Measurements from ENCODE around the gene DGKD.
"Not testable (repeated sequence)": the region's sequence is repeated elsewhere in the genome, so short reads cannot be mapped to it uniquely, and the experiment has no call there.

The DGKD gene

GRCh38 chr2:233360771-233361176, 6.5 kb downstream of the DGKD start:
- DNase-seq (ENCODE audit: low spot score), result no peak

GRCh38 chr2:233361297-233361696, 7.0 kb downstream of the DGKD start:
- no peak for DNase-seq (ENCODE audit: low spot score)

- DNase-seq (ENCODE audit: low spot score), result no peak
Observed at GRCh38 chr2:233362742-233363141, 8.4 kb downstream of the DGKD start.

DNA sequence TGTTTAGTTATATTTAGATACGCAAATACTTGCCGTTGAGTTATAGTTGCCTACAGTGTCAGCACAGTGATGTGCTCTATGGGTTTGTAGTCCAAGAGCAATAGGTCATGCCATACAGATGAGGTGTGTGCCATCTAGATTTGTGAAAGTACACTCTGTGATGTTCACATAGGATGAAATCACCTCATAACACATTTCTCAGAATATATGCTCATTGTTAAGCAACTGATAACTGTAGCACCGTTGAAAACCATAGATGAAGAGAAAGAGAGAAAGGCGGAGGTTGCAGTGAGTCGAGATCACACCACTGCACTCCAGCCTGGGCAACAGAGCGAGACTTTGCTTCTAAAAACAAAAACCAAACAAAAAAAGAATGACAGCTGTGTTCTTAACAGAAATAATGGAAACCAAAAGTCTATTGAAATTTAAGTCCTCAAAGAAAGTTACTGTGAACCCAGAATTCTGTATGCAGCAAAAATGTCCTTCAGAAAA, 9.5 kb downstream of the DGKD start:
- DNase-seq (ENCODE audit: low spot score), result no peak

GRCh38 chr2:233365861-233366520, 11.7 kb downstream of the DGKD start:
- no peak for DNase-seq (ENCODE audit: low spot score)

GRCh38 chr2:233367586-233367985, 13.3 kb downstream of the DGKD start:
- no peak for DNase-seq (ENCODE audit: low spot score)

- DNase-seq (ENCODE audit: low spot score), result no peak
Observed at GRCh38 chr2:233368756-233369155, 14.5 kb downstream of the DGKD start.

DNA sequence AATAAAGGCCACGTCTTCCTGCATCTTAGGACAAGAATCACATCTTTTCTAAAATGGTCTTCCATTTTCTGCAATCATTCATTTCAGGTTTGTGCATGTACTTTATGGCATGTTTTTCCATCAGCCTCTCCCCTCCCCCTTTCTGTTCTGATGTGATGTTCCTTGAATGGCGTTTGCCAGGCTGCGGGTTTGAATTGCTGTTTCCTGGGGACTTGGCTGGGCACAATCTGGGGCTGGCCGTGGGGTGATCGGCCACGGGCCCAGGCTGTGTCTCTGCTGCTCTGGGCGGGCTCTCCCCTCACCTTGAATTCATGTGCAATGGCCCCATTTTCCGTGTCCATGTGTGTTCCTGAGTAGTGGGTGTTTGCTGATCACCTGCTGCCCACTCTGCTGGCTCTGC, 15.2 kb downstream of the DGKD start:
- no peak for DNase-seq (ENCODE audit: low spot score)

DNA sequence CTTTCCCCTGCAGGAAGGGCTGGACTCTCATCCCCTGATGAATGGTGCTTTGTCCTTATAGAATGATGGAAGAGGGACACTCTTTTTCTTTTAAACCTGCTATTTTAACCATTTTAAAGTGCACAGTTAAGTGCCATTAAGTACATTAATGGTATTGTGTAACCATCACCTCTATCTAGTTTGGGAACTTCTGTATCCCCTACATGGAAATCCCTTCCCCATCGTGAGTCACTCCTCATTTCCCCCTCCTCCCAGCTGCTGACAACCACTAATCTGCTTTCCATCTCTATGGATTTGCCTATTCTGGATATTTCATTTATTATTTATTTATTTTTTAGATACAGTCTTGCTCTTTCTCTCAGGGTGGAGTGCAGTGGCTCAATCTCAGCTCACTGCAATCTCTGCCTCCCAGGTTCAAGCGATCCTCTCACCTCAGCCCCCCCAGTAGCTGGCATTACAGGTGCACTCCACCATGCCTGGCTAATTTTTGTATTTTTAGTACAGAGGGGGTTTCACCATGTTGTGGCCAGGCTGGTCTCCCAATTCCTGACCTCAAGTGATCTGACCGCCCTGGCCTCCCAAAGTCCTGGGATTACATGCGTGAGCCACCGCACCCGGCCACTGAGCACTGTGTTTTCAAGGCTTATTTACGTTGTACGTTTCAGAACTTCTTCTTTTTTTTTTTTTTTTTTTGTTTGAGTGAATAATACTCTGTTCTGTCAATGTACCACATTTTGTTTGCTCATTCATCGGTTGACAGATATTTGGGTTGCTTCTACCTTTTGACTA, 15.8 kb downstream of the DGKD start:
- DNase-seq (ENCODE audit: low spot score), result no peak

DNA sequence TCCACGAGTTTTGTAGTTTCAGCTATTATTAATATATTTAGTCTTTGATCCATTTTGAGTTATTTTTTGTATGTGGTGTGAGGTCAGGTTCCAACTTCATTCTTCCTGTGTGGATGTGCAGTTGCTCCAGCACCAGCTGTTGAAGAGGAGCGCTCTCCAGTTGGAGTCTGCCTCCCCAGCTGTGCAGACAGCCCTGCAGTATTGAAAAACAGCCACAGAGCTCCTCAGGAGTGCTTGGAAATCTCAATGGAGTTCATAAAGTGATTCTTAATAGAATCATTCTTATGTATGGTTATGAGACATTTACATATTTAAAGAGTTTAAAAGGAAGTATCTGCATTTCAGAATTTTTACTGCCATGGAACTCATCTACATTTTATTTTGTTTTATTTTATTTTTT, 17.3 kb downstream of the DGKD start:
- DNase-seq (ENCODE audit: low spot score), result no peak

- DNase-seq (ENCODE audit: low spot score), result no peak
Observed at GRCh38 chr2:233372855-233373254, 18.6 kb downstream of the DGKD start.

DNA sequence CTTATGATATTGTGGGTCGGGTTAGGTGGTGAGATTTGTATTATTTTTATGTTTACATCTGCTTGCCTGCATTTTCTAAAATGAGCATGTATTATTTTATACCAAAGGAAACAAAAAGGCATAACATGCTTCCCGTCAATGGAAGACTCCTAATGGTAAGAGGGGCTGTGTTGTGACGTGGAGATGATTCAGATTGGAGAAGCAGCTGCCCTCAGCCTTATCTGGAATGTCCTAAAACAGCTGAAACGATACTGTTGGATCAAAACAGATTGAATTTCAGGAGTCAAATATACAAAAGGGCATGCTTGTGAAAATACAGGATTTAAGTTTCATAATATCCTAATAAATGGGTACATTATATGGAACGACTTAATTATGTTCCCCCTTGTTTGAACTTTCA, 19.0 kb downstream of the DGKD start:
- no peak for DNase-seq (ENCODE audit: low spot score)

DNA sequence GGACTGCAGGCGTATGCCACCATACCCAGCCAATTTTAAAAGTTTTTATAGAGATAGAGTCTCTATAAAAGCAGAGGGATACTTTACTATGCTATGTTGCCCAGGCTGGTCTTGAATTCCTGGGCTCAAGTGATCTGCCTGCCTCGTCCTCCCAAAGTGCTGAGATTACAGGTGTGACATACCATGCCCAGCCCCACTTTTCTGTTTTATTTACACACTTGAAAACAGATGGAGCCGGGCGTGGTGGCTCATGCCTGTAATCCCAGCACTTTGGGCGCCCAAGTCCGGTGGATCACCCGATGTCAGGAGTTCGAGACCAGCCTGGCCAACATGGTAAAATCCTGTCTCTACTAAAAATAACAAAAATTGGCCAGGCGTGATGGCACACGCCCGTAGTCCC, 20.5 kb downstream of the DGKD start:
- not testable (repeated sequence) for DNase-seq (ENCODE audit: low spot score)

DNA sequence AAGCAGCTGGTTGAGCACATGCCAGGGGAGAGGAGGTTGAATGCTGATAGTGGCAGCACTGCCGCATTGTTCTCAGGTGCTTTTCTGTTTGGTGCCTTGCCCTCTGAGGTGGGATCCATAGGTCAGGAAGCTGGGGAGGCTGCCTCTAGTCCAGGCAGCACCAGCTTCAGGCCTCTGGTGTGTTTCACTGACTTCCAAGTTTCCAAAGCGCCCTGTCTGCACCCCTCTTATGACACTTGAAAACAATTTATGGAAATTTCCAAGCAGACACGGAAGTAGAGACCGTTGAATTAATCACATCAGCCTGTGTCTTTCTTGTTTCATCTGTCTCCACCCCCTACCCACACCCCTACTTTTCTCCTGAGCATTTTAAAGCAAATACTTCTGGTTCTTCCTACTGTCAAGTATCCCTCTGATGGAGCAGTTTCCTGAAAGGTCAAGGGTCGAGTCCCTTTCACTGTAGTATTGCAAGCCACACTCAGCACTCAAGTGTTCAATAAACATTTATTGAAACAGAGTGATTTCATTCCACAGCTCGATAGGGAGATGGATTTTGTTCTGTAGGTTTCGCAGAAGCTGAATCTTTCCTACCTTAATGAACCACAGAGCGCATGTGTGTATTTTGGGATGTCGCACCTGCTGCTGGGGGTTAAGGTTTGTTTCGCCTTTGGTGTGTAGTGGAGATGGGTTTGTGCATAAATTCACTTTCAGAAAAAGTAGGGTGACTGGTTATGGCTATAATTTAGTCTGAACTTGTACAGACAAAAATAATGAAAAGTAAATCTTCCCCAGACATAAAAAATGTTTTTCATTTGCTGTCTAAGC, 21.4 kb downstream of the DGKD start:
- no peak for DNase-seq (ENCODE audit: low spot score)

GRCh38 chr2:233379034-233379433, 24.7 kb downstream of the DGKD start:
- DNase-seq (ENCODE audit: low spot score), result no peak

DNA sequence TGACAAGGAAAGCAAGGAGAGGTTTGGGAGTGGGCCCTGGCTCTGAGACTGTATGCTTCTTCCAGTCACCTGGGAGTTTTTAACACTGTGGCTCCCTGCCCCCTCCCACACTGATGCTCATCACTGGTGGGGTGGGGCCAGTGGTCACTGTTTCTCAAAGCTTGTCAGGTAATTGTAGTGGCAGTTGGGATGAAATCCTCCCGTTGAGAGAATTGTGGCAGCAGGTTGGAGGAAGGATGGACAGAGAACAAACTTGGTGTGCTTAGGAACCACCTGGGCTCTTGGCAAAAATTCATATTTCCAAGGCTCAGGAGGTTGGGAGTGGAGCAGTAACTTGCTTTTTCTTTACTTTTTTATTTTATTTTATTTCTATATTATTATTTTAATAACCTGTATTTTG, 25.1 kb downstream of the DGKD start:
- DNase-seq (ENCODE audit: low spot score), result no peak

GRCh38 chr2:233380132-233380895, 26.0 kb downstream of the DGKD start:
- no peak for DNase-seq (ENCODE audit: low spot score)

- no peak for DNase-seq (ENCODE audit: low spot score)
Observed at GRCh38 chr2:233380995-233381637, 26.8 kb downstream of the DGKD start.

DNA sequence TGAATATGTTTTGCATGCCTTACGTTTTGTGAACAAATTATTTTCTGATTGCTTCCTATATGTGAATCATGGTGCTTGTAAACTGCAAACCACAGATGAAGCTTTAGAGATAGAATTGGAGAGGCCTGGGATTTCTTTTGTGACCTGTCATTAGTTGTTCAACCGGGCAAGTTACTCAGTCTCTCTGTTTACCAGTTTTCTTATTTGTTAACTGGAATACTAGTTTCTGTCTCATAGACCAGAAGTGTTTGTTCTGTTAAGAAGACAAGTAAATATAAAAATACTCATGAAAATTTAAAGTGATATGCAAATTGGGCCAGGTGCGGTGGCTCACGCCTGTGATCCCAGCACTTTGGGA, 27.3 kb downstream of the DGKD start:
- no peak for DNase-seq (ENCODE audit: low spot score)

- DNase-seq (ENCODE audit: low spot score), result no peak
Observed at GRCh38 chr2:233384015-233384414, 29.7 kb downstream of the DGKD start.

DNA sequence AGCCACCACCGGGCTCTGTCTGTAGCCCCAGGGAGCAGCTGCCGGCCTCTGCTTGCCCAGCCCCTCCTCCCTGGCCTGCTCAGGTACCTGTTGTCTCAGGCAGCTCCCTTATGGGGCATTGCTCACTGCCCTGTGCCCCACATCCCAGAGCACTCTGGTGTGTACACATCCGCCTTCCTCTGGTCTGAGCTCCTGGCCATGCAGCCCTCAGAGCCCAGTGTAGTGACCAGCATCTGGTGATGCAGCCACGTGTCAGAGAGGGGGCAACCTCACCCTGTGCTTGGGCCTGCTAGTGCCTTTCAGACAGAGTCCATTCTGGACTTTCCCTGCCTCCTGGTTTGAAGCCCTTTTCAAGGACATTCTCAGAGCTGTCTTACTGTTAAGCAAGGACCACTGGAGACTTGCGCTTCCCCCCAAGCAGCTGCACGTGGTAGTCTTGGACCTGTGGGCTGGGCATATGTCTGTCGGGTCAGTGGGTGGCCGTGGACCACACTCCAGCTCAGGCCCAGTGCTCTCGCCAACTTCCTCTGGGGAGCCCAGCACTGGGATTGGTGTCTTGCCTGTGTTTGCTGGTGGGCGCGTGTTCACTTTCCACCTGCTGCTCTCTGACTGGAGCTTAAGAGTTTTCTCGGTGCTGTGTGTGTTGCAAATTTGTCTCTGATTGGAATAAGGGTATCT, 30.7 kb downstream of the DGKD start:
- DNase-seq (ENCODE audit: low spot score), result no peak
